WTC11 (cell line): ENCODE results near the gene PPAT. TPM values are rescaled to one million over a fixed set of nuclear protein-coding genes. Genes with fewer than 3 reads are reported as not detected.
A peak's percentile ranks its signal among the peaks of the same experiment; 100 is the strongest.

Experiments used
- ATAC-seq: fragments of 200-7000 bp; cut with Tn5 transposase; 2 replicates; pipeline ENCODE4 v1.10.0; 2021; ENCODE audit warnings: mild to moderate bottlenecking, moderate library complexity
- CTCF ChIA-PET: fragments of 300-600 bp; sonication (Branson Sonifier 250); formaldehyde crosslinking; loops from one replicate; lab custom pipeline; 2021; ENCODE audit warnings: antibody characterized with exemption; lab: Charles Lee
- POLR2A ChIA-PET: fragments of 350-600 bp; sonication (Branson Sonifier 250); formaldehyde crosslinking; loops from one replicate; lab custom pipeline; 2021; ENCODE audit warnings: antibody characterized with exemption; lab: Charles Lee
- DNase-seq: peaks from one replicate; pipeline ENCODE4 v3.0.0; 2021; ENCODE audit warnings: low spot score
- H3K27ac Mint-ChIP-seq: 2 replicates; pipeline ENCODE4 v1.8.0; 2021; ENCODE audit warnings: mixed read lengths
- H3K27me3 Mint-ChIP-seq: 2 replicates; pipeline ENCODE4 v1.8.0; 2021; ENCODE audit warnings: low read depth, mild to moderate bottlenecking, moderate library complexity, mixed read lengths
- H3K36me3 Mint-ChIP-seq: 2 replicates; pipeline ENCODE4 v1.8.0; 2021; ENCODE audit warnings: mixed read lengths
- H3K4me1 Mint-ChIP-seq: 2 replicates; pipeline ENCODE4 v1.8.0; 2022; ENCODE audit warnings: mixed read lengths
- H3K4me3 Mint-ChIP-seq: 2 replicates; pipeline ENCODE4 v1.8.0; 2021; ENCODE audit warnings: mild to moderate bottlenecking, moderate library complexity, mixed read lengths
- H3K9me3 Mint-ChIP-seq: 2 replicates; pipeline ENCODE4 v1.8.0; 2021; ENCODE audit warnings: mixed read lengths
- ATF1 ChIP-seq: sonication (generic); formaldehyde crosslinking; IDR thresholded peaks from 2 replicates; pipeline ENCODE4 v1.8.1; 2023; ENCODE audit warnings: mild to moderate bottlenecking, moderate library complexity, missing genetic modification reagents
- FOXK1 ChIP-seq: sonication (generic); formaldehyde crosslinking; IDR thresholded peaks from 2 replicates; pipeline ENCODE4 v1.8.0; 2022; ENCODE audit warnings: mild to moderate bottlenecking, moderate library complexity, missing genetic modification reagents
- IRF2 ChIP-seq: sonication (generic); formaldehyde crosslinking; IDR thresholded peaks from 2 replicates; pipeline ENCODE4 v1.8.0; 2022; ENCODE audit warnings: low read depth, missing genetic modification reagents, borderline replicate concordance
- JUN ChIP-seq: sonication (generic); formaldehyde crosslinking; IDR thresholded peaks from 2 replicates; pipeline ENCODE4 v1.8.0; 2023; ENCODE audit warnings: mild to moderate bottlenecking, missing genetic modification reagents
- SMAD4 ChIP-seq: sonication (generic); formaldehyde crosslinking; IDR thresholded peaks from 2 replicates; pipeline ENCODE4 v1.8.0; 2022; ENCODE audit warnings: mild to moderate bottlenecking, missing genetic modification reagents
- ZBTB21 ChIP-seq: sonication (generic); formaldehyde crosslinking; IDR thresholded peaks from 2 replicates; pipeline ENCODE4 v1.8.1; 2023; ENCODE audit warnings: mild to moderate bottlenecking, missing genetic modification reagents, borderline replicate concordance
- ZNF263 ChIP-seq: sonication (generic); formaldehyde crosslinking; IDR thresholded peaks from 2 replicates; pipeline ENCODE4 v1.8.1; 2022; ENCODE audit warnings: low read depth, mild to moderate bottlenecking, moderate library complexity, missing genetic modification reagents
- ZNF317 ChIP-seq: sonication (generic); formaldehyde crosslinking; IDR thresholded peaks from 2 replicates; pipeline ENCODE4 v1.8.1; 2023; ENCODE audit warnings: low read depth, mild to moderate bottlenecking, moderate library complexity, missing genetic modification reagents, borderline replicate concordance
- total RNA-seq: library from RNA; stranded (reverse); gene quantifications from 3 replicates; pipeline ENCODE4 v1.2.3, GENCODE V29; 2021
- TF ChIP-seq, protein P1 (sequence below): sonication (generic); formaldehyde crosslinking; IDR thresholded peaks from 2 replicates; pipeline ENCODE4 v1.8.1; 2023; ENCODE audit warnings: mild to moderate bottlenecking, moderate library complexity, missing genetic modification reagents
- TF ChIP-seq, protein P2 (sequence below): sonication (generic); formaldehyde crosslinking; IDR thresholded peaks from 2 replicates; pipeline ENCODE4 v1.8.1; 2022; ENCODE audit warnings: low read depth, mild to moderate bottlenecking, moderate library complexity, missing genetic modification reagents, borderline replicate concordance
- TF ChIP-seq, protein P3 (sequence below): fragments of 250-450 bp; sonication (Bioruptor Pico); IDR thresholded peaks from 2 replicates; pipeline ENCODE4 v1.9.0; 2021; ENCODE audit warnings: moderate library complexity, mild to moderate bottlenecking, inconsistent platforms, borderline replicate concordance
- TF ChIP-seq, protein P4 (sequence below): sonication (generic); formaldehyde crosslinking; IDR thresholded peaks from 2 replicates; pipeline ENCODE4 v1.8.1; 2022; ENCODE audit warnings: low read depth, missing genetic modification reagents, borderline replicate concordance
- TF ChIP-seq, protein P5 (sequence below): sonication (generic); formaldehyde crosslinking; IDR thresholded peaks from 2 replicates; pipeline ENCODE4 v1.8.0; 2023; ENCODE audit warnings: missing genetic modification reagents, mild to moderate bottlenecking, borderline replicate concordance
- TF ChIP-seq, protein P6 (sequence below): sonication (generic); formaldehyde crosslinking; IDR thresholded peaks from 2 replicates; pipeline ENCODE4 v1.8.1; 2023; ENCODE audit warnings: mild to moderate bottlenecking, missing genetic modification reagents
- TF ChIP-seq, protein P7 (sequence below): sonication (generic); formaldehyde crosslinking; IDR thresholded peaks from 2 replicates; pipeline ENCODE4 v1.8.0; 2022; ENCODE audit warnings: mild to moderate bottlenecking, missing genetic modification reagents
- TF ChIP-seq, protein P8 (sequence below): sonication (generic); formaldehyde crosslinking; IDR thresholded peaks from 2 replicates; pipeline ENCODE4 v1.8.1; 2022; ENCODE audit warnings: mild to moderate bottlenecking, moderate library complexity, missing genetic modification reagents

PPAT gene
- total RNA-seq, 1 experiment from 2014 or later = 83.4 TPM

DNA sequence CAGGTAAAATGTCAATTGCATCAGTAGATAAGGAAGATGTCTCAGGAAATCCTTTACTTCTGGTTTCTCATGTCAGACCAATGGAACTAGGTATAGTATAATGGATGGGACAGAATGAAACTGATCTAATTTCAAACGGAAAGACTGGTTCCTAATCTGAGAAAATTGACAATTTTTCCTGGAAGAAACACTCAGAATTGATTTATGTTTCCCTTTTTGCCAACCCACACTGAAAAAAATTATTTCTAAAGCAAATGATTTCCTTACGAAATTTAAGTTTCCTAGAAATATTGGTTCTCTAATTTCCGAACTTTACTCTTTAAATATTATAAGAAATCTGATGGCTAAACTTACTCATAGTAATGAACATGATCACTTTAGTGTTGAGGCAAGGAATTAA is 19.1 kb downstream of the PPAT start:
- Mint-ChIP-seq H3K27ac (peak overlapping the region; percentile 78; the same call in 1 of the 2 replicates), H3K4me1 (peaks cover 38% of the 10 kb centered on the region), H3K4me3 (no peak overlapping the region), H3K27me3 (no peaks in the 10 kb centered on the region), H3K9me3 (peaks cover 7% of the 10 kb centered on the region), H3K36me3 (peaks cover 11% of the 10 kb centered on the region)
- TF ChIP-seq, protein P1, sequence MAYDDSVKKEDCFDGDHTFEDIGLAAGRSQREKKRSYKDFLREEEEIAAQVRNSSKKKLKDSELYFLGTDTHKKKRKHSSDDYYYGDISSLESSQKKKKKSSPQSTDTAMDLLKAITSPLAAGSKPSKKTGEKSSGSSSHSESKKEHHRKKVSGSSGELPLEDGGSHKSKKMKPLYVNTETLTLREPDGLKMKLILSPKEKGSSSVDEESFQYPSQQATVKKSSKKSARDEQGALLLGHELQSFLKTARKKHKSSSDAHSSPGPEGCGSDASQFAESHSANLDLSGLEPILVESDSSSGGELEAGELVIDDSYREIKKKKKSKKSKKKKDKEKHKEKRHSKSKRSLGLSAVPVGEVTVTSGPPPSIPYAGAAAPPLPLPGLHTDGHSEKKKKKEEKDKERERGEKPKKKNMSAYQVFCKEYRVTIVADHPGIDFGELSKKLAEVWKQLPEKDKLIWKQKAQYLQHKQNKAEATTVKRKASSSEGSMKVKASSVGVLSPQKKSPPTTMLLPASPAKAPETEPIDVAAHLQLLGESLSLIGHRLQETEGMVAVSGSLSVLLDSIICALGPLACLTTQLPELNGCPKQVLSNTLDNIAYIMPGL (CRISPR knock-in tag) = no peak
- TF ChIP-seq, protein P2, sequence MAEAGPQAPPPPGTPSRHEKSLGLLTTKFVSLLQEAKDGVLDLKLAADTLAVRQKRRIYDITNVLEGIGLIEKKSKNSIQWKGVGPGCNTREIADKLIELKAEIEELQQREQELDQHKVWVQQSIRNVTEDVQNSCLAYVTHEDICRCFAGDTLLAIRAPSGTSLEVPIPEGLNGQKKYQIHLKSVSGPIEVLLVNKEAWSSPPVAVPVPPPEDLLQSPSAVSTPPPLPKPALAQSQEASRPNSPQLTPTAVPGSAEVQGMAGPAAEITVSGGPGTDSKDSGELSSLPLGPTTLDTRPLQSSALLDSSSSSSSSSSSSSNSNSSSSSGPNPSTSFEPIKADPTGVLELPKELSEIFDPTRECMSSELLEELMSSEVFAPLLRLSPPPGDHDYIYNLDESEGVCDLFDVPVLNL = no peak
- TF ChIP-seq, protein P3, sequence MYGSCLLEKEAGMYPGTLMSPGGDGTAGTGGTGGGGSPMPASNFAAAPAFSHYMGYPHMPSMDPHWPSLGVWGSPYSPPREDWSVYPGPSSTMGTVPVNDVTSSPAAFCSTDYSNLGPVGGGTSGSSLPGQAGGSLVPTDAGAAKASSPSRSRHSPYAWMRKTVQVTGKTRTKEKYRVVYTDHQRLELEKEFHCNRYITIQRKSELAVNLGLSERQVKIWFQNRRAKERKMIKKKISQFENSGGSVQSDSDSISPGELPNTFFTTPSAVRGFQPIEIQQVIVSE (CRISPR knock-in tag) = no peak
- TF ChIP-seq ZNF263 = no peak
- TF ChIP-seq, protein P4, sequence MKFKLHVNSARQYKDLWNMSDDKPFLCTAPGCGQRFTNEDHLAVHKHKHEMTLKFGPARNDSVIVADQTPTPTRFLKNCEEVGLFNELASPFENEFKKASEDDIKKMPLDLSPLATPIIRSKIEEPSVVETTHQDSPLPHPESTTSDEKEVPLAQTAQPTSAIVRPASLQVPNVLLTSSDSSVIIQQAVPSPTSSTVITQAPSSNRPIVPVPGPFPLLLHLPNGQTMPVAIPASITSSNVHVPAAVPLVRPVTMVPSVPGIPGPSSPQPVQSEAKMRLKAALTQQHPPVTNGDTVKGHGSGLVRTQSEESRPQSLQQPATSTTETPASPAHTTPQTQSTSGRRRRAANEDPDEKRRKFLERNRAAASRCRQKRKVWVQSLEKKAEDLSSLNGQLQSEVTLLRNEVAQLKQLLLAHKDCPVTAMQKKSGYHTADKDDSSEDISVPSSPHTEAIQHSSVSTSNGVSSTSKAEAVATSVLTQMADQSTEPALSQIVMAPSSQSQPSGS = no peak
- ATAC-seq (no peak), DNase-seq (no peak)
- POLR2A ChIA-PET = interaction anchor here (2.0 kb wide), 1 partner anchor 19 kb away, joined by 5 read pairs; the partner anchor contains the start of genes PAICS and PPAT
- CTCF ChIA-PET = interaction anchor here (1.0 to 1.3 kb wide), 2 partner anchors 9 to 19 kb away, joined by 3 to 4 read pairs; partner anchors contain the start of gene PPAT

DNA sequence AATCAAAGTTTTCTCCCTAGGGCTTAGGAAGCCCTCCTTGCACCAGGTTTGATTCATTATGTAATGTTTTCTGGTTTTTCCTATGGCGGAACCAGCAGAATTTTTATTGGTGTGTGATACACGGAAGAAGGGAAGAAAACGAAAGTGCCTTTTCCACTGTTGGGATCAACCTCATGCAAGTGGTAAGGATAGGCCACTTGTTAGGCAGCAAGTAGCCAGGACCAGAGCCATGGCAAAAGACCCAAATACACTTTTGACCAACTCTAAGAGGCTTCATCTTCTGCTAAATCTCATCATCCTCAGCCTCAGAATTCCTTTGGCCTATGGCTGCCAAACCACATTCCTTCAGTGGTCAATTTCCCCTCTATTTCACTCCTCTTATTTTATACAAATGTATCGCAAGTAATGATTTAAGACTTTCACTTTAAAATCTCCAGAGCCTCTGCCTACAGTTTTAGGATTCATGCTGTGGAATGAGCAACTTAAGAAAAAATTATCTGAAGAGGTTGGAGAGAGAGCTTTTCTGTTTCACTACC is 21.2 kb downstream of the PPAT start:
- ChIA-PET POLR2A (interaction anchor here (2.0 to 2.9 kb wide), 2 partner anchors 21 to 27 kb away, joined by 5 to 8 read pairs; partner anchors contain the start of genes AASDH, PAICS and PPAT), CTCF (no interaction called here)
- Mint-ChIP-seq H3K4me1 (peaks cover 56% of the 10 kb centered on the region), H3K36me3 (no peaks in the 10 kb centered on the region), H3K4me3 (no peak overlapping the region), H3K27ac (0 out of 2 replicates have a peak overlapping the region, but pooled peaks have one; percentile 7), H3K27me3 (no peaks in the 10 kb centered on the region), H3K9me3 (no peaks in the 10 kb centered on the region)
- ATAC-seq (no peak), DNase-seq (no peak)
- TF ChIP-seq, protein P5, sequence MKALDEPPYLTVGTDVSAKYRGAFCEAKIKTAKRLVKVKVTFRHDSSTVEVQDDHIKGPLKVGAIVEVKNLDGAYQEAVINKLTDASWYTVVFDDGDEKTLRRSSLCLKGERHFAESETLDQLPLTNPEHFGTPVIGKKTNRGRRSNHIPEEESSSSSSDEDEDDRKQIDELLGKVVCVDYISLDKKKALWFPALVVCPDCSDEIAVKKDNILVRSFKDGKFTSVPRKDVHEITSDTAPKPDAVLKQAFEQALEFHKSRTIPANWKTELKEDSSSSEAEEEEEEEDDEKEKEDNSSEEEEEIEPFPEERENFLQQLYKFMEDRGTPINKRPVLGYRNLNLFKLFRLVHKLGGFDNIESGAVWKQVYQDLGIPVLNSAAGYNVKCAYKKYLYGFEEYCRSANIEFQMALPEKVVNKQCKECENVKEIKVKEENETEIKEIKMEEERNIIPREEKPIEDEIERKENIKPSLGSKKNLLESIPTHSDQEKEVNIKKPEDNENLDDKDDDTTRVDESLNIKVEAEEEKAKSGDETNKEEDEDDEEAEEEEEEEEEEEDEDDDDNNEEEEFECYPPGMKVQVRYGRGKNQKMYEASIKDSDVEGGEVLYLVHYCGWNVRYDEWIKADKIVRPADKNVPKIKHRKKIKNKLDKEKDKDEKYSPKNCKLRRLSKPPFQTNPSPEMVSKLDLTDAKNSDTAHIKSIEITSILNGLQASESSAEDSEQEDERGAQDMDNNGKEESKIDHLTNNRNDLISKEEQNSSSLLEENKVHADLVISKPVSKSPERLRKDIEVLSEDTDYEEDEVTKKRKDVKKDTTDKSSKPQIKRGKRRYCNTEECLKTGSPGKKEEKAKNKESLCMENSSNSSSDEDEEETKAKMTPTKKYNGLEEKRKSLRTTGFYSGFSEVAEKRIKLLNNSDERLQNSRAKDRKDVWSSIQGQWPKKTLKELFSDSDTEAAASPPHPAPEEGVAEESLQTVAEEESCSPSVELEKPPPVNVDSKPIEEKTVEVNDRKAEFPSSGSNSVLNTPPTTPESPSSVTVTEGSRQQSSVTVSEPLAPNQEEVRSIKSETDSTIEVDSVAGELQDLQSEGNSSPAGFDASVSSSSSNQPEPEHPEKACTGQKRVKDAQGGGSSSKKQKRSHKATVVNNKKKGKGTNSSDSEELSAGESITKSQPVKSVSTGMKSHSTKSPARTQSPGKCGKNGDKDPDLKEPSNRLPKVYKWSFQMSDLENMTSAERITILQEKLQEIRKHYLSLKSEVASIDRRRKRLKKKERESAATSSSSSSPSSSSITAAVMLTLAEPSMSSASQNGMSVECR (CRISPR knock-in tag) = no peak
- TF ChIP-seq JUN (CRISPR knock-in tag) = no peak
- no peak for TF ChIP-seq ZBTB21 (CRISPR knock-in tag)
- TF ChIP-seq ZNF317 (CRISPR knock-in tag) = no peak
- TF ChIP-seq ATF1 (CRISPR knock-in tag) = no peak
- no peak for TF ChIP-seq FOXK1 (CRISPR knock-in tag)
- TF ChIP-seq, protein P6, sequence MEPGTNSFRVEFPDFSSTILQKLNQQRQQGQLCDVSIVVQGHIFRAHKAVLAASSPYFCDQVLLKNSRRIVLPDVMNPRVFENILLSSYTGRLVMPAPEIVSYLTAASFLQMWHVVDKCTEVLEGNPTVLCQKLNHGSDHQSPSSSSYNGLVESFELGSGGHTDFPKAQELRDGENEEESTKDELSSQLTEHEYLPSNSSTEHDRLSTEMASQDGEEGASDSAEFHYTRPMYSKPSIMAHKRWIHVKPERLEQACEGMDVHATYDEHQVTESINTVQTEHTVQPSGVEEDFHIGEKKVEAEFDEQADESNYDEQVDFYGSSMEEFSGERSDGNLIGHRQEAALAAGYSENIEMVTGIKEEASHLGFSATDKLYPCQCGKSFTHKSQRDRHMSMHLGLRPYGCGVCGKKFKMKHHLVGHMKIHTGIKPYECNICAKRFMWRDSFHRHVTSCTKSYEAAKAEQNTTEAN (CRISPR knock-in tag) = no peak
- no peak for TF ChIP-seq IRF2
- TF ChIP-seq, protein P7, sequence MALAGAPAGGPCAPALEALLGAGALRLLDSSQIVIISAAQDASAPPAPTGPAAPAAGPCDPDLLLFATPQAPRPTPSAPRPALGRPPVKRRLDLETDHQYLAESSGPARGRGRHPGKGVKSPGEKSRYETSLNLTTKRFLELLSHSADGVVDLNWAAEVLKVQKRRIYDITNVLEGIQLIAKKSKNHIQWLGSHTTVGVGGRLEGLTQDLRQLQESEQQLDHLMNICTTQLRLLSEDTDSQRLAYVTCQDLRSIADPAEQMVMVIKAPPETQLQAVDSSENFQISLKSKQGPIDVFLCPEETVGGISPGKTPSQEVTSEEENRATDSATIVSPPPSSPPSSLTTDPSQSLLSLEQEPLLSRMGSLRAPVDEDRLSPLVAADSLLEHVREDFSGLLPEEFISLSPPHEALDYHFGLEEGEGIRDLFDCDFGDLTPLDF (CRISPR knock-in tag) = no peak
- TF ChIP-seq SMAD4 (CRISPR knock-in tag) = no peak
- TF ChIP-seq, protein P1 (CRISPR knock-in tag) = no peak
- TF ChIP-seq, protein P2 = no peak
- TF ChIP-seq, protein P8, sequence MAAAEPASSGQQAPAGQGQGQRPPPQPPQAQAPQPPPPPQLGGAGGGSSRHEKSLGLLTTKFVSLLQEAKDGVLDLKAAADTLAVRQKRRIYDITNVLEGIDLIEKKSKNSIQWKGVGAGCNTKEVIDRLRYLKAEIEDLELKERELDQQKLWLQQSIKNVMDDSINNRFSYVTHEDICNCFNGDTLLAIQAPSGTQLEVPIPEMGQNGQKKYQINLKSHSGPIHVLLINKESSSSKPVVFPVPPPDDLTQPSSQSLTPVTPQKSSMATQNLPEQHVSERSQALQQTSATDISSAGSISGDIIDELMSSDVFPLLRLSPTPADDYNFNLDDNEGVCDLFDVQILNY (CRISPR knock-in tag) = no peak
